HG03575 (cell line): ENCODE measurements around the gene PKLR.

Experiments
- ATAC-seq: cut with Tn5 transposase; IDR thresholded peaks from one replicate; pipeline ENCODE4 v1.9.1; 2021; ENCODE audit not compliant: unreplicated experiment, insufficient number of reproducible peaks, low FRiP score; ENCODE audit errors: extremely low read depth

Gene PKLR

DNA sequence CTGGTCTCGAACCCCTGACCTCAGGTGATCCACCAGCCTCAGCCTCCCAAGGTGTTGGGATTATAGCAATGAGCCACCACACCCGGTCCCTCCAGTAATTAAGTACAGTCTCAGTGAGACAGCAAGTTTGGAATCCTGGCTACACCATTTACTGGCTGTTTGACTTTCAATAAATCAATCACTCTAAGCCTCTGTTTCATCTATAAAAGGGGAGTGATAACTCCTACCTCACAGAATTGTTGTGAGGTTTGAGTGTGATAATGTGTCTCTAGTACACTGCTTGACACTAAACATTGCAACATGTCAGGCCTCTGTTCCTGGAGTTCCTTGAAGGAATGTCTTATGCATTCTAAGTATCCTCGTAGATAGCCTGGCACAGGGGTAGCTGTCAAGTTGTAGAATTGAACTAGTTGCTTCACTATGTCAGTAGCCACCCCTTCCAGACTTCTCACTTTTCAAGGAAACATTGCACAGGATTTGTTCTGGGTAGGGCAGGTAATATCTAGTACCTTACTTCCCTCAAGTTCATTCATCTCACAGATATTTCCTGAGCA, 58.4 kb downstream of the PKLR start:
- no peak for ATAC-seq

- no peak for ATAC-seq
Measured at GRCh38 chr1:155241841-155242264, 59.4 kb downstream of the PKLR start.

DNA sequence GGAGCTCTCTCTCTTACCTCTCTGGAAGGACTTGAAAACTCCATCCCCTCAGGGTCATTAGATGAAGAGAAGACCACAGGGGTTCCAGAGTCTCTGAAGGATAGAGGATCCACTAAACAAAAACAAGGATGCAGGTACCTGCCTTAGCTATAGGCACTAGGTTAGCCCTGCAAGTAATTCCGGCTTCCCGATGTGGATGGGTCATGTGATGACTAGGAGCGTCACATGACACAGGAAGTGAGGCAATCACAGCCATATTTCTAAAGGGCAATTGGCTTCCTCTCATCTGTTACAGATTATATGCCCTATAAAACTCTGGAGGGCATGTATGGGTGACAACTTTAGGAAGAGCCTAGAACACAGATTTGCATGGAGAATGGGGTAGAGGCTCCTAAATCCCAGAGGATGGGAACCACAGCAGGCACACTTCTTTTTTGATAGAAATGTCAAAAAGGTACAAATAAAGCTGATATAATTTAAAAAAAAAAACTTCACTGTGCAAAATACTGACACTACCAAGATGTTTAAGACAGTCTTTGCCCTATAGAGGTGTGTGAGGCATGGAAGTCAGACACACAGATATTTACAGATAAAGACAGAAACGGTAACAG, 60.1 kb downstream of the PKLR start:
- no peak for ATAC-seq
